HUES64 (cell line): Measurements from ENCODE around the gene RAB41.
"Not testable (repeated sequence)": the region's sequence is repeated elsewhere in the genome, so short reads cannot be mapped to it uniquely, and the experiment has no call there.

Source experiments
- H3K27ac ChIP-seq: 2 replicates; pipeline ENCODE4 v1.7.0; 2013; ENCODE audit warnings: low read depth, low read length, inconsistent platforms
- H3K27me3 ChIP-seq: 2 replicates; pipeline ENCODE4 v1.6.1; 2013; ENCODE audit warnings: mild to moderate bottlenecking, low read length; ENCODE audit not compliant: insufficient read depth
- H3K36me3 ChIP-seq: 2 replicates; pipeline ENCODE4 v1.6.1; 2013; ENCODE audit warnings: mild to moderate bottlenecking, low read length; ENCODE audit not compliant: insufficient read depth
- H3K4me1 ChIP-seq: 2 replicates; pipeline ENCODE4 v1.6.1; 2013; ENCODE audit warnings: mild to moderate bottlenecking, low read length, moderate library complexity; ENCODE audit not compliant: insufficient read depth
- H3K4me3 ChIP-seq: 2 replicates; pipeline ENCODE4 v1.5.1; 2013; ENCODE audit warnings: mild to moderate bottlenecking, low read length, moderate library complexity
- H3K9ac ChIP-seq: 2 replicates; pipeline ENCODE4 v1.6.1; 2013; ENCODE audit warnings: mild to moderate bottlenecking, low read depth, low read length
- H3K9me3 ChIP-seq: 2 replicates; pipeline ENCODE4 v1.6.1; 2013; ENCODE audit warnings: low read depth, low read length; ENCODE audit not compliant: insufficient read depth
- WGBS: fragments of 150-250, 120-280 bp; methylation state at CpG from one replicate; pipeline ENCODE4 v1.1.7; 2013; ENCODE audit warnings: missing lambda C conversion rate; 5-methylcytosine and 5-hydroxymethylcytosine counted together

The RAB41 gene

GRCh38 chrX:70257423-70258288 is 24.3 kb upstream of the RAB41 start:
- no peaks in the 10 kb centered on the region for H3K27me3 ChIP-seq
- no peaks in the 10 kb centered on the region for H3K36me3 ChIP-seq
- no peaks in the 10 kb centered on the region for H3K4me1 ChIP-seq
- H3K9me3 ChIP-seq, result no peaks in the 10 kb centered on the region
- H3K9ac ChIP-seq, result no peak overlapping the region
- WGBS, result 86% methylated on average over 5 of the region's 5 CpGs
- H3K4me3 ChIP-seq, result no peak overlapping the region
- no peak overlapping the region for H3K27ac ChIP-seq

- H3K9me3 ChIP-seq, result no peaks in the 10 kb centered on the region
- WGBS, result 75% methylated on average over 4 of the region's 4 CpGs
- no peak within 1 kb of the TSS for H3K4me3 ChIP-seq
- no peak within 1 kb of the TSS for H3K27ac ChIP-seq
- H3K27me3 ChIP-seq, result no peaks in the 10 kb centered on the region
- no peaks in the 10 kb centered on the region for H3K36me3 ChIP-seq
- H3K9ac ChIP-seq, result no peak within 1 kb of the TSS
- no peaks in the 10 kb centered on the region for H3K4me1 ChIP-seq
Measured at GRCh38 chrX:70260104-70260503, 21.9 kb upstream of the RAB41 start, which contains the start of gene P2RY4. P2RY4 (minus strand) TSS chrX:70260204; CDS start chrX:70259624, 580 bp downstream.

- 0 out of 2 replicates have a peak overlapping the region, but pooled peaks have one; percentile 21 for H3K9ac ChIP-seq
- H3K4me1 ChIP-seq, result no peaks in the 10 kb centered on the region
- H3K27me3 ChIP-seq, result no peaks in the 10 kb centered on the region
- no peak overlapping the region for H3K27ac ChIP-seq
- no peak overlapping the region for H3K4me3 ChIP-seq
- H3K36me3 ChIP-seq, result no peaks in the 10 kb centered on the region
- no peaks in the 10 kb centered on the region for H3K9me3 ChIP-seq
- WGBS, result 12% methylated on average over 7 of the region's 7 CpGs
Measured at GRCh38 chrX:70262952-70263567, 18.9 kb upstream of the RAB41 start.

GRCh38 chrX:70264784-70265183 is 17.2 kb upstream of the RAB41 start:
- Histone ChIP-seq H3K4me3 (no peak overlapping the region), H3K36me3 (no peaks in the 10 kb centered on the region), H3K27ac (no peak overlapping the region), H3K9me3 (no peaks in the 10 kb centered on the region), H3K27me3 (no peaks in the 10 kb centered on the region), H3K9ac (no peak overlapping the region), H3K4me1 (no peaks in the 10 kb centered on the region)
- WGBS, result 49% methylated on average over 3 of the region's 3 CpGs

GRCh38 chrX:70268034-70268433 is 13.9 kb upstream of the RAB41 start, which contains the start of gene ARR3:
ARR3 (plus strand) TSS chrX:70268334; CDS start chrX:70269386, 1,052 bp downstream.
- H3K9me3 ChIP-seq, result no peaks in the 10 kb centered on the region
- no peaks in the 10 kb centered on the region for H3K36me3 ChIP-seq
- no peak within 1 kb of the TSS for H3K4me3 ChIP-seq
- H3K4me1 ChIP-seq, result no peaks in the 10 kb centered on the region
- H3K27me3 ChIP-seq, result no peaks in the 10 kb centered on the region
- H3K27ac ChIP-seq, result no peak within 1 kb of the TSS
- no peak within 1 kb of the TSS for H3K9ac ChIP-seq

GRCh38 chrX:70274029-70274428 is 7.9 kb upstream of the RAB41 start:
- not testable (repeated sequence) for H3K9ac ChIP-seq

GRCh38 chrX:70279081-70279480 is 2.9 kb upstream of the RAB41 start:
- WGBS, result 83% methylated on average over 2 of the region's 3 CpGs
- no peaks in the 10 kb centered on the region for H3K4me1 ChIP-seq
- H3K4me3 ChIP-seq, result no peak overlapping the region
- no peak overlapping the region for H3K9ac ChIP-seq
- no peaks in the 10 kb centered on the region for H3K36me3 ChIP-seq
- no peak overlapping the region for H3K27ac ChIP-seq
- no peaks in the 10 kb centered on the region for H3K27me3 ChIP-seq
- H3K9me3 ChIP-seq, result no peaks in the 10 kb centered on the region

More at GRCh38 chrX:70274029-70274428, 7.9 kb upstream of the RAB41 start:
- H3K4me3 ChIP-seq, H3K27ac ChIP-seq, H3K4me1 ChIP-seq, H3K36me3 ChIP-seq, H3K9me3 ChIP-seq, H3K27me3 ChIP-seq: not testable (repeated sequence)
- 92% methylated on average over 5 of the region's 7 CpGs for WGBS

- Histone ChIP-seq H3K27ac (no peak overlapping the region), H3K9me3 (no peaks in the 10 kb centered on the region), H3K27me3 (no peaks in the 10 kb centered on the region), H3K36me3 (no peaks in the 10 kb centered on the region), H3K9ac (no peak overlapping the region), H3K4me1 (no peaks in the 10 kb centered on the region), H3K4me3 (no peak overlapping the region)
- 82% methylated on average over 3 of the region's 3 CpGs for WGBS
Measured at GRCh38 chrX:70280573-70280972, 1.4 kb upstream of the RAB41 start.

GRCh38 chrX:70289168-70289792 is 7.3 kb downstream of the RAB41 start:
- no peaks in the 10 kb centered on the region for H3K9me3 ChIP-seq
- H3K27ac ChIP-seq, result no peak overlapping the region
- peaks cover 7% of the 10 kb centered on the region; the same call in 1 of the 2 replicates for H3K4me1 ChIP-seq
- 33% methylated on average over 9 of the region's 11 CpGs for WGBS
- H3K9ac ChIP-seq, result peak overlapping the region; percentile 53
- no peaks in the 10 kb centered on the region for H3K27me3 ChIP-seq
- H3K36me3 ChIP-seq, result peaks cover 49% of the 10 kb centered on the region
- H3K4me3 ChIP-seq, result peak overlapping the region; percentile 98

- Histone ChIP-seq H3K4me1 (peaks cover 7% of the 10 kb centered on the region; the same call in 1 of the 2 replicates), H3K9ac (peak within 1 kb of the TSS; percentile 90), H3K36me3 (peaks cover 56% of the 10 kb centered on the region), H3K9me3 (no peaks in the 10 kb centered on the region), H3K4me3 (peak within 1 kb of the TSS; percentile 98), H3K27me3 (no peaks in the 10 kb centered on the region), H3K27ac (peak within 1 kb of the TSS; percentile 80; the same call in 1 of the 2 replicates)
- WGBS, result under 1% methylated on average over 55 of the region's 62 CpGs
Measured at GRCh38 chrX:70289793-70290770, 8.1 kb downstream of the RAB41 start, which contains the start of the genes KIF4A and PDZD11. KIF4A (plus strand) TSS chrX:70290104; CDS start chrX:70290459, 355 bp downstream. PDZD11 (minus strand) TSS chrX:70289927; CDS start chrX:70289341, 586 bp downstream.
